GM12864 (cell line): ENCODE results near the gene PCDH18.
"Not testable (repeated sequence)": the region's sequence is repeated elsewhere in the genome, so short reads cannot be mapped to it uniquely, and the experiment has no call there.

Experiments used
- DNase-seq: peaks from one replicate; pipeline ENCODE4 v3.0.0-alpha.2; 2011; ENCODE audit warnings: low read depth
- H3K4me3 ChIP-seq: 2 replicates; pipeline ENCODE4 v1.5.1; 2011; ENCODE audit warnings: mild to moderate bottlenecking, low read depth, low read length, control low read depth
- TF ChIP-seq, protein P1 (sequence below): IDR thresholded peaks from 2 replicates; pipeline ENCODE4 v1.5.1; 2011; ENCODE audit warnings: low read depth, mild to moderate bottlenecking, moderate library complexity, low read length, control low read depth, inconsistent platforms; ENCODE audit errors: missing control alignments

PCDH18 gene

DNA sequence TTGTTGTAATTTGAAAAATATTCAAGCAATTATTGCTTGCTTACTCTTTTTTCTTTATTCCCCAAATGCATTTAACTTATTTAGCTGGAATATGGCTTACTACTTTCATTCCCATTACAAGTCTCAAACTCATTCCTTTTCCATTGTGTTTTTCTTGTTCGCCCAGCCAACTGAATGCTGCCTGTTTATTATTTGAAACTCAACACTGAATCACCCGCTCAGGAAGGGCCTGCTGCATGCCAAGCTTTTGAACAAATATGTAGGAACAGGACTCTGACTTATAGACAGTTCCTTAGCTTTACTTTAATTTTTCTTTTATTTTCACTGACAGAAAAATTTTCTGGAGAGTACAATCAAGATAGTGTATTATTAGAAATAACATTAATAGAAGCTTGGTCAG lies 12.9 kb downstream of the PCDH18 start:
- no peak for DNase-seq
- no peak overlapping the region for H3K4me3 ChIP-seq
- TF ChIP-seq, protein P1, sequence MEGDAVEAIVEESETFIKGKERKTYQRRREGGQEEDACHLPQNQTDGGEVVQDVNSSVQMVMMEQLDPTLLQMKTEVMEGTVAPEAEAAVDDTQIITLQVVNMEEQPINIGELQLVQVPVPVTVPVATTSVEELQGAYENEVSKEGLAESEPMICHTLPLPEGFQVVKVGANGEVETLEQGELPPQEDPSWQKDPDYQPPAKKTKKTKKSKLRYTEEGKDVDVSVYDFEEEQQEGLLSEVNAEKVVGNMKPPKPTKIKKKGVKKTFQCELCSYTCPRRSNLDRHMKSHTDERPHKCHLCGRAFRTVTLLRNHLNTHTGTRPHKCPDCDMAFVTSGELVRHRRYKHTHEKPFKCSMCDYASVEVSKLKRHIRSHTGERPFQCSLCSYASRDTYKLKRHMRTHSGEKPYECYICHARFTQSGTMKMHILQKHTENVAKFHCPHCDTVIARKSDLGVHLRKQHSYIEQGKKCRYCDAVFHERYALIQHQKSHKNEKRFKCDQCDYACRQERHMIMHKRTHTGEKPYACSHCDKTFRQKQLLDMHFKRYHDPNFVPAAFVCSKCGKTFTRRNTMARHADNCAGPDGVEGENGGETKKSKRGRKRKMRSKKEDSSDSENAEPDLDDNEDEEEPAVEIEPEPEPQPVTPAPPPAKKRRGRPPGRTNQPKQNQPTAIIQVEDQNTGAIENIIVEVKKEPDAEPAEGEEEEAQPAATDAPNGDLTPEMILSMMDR: no peak

DNA sequence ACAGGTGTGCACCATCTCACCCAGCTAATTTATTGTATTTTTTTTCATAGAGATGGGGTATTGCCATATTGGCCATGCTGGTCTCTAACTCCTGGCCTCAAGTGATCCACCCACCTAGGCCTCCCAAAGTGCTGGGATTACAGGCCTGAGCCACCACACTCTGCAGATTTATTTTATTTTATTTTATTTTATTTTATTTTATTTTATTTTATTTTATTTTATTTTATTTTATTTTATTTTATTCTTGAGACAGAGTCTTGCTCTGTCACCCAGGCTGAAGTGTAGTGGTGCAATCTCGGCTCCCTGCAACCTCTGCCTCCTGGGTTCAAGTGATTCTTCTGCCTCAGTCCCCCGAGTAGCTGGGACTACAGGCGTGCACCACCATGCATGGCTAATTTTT lies 15.0 kb downstream of the PCDH18 start:
- H3K4me3 ChIP-seq, DNase-seq: not testable (repeated sequence)

DNA sequence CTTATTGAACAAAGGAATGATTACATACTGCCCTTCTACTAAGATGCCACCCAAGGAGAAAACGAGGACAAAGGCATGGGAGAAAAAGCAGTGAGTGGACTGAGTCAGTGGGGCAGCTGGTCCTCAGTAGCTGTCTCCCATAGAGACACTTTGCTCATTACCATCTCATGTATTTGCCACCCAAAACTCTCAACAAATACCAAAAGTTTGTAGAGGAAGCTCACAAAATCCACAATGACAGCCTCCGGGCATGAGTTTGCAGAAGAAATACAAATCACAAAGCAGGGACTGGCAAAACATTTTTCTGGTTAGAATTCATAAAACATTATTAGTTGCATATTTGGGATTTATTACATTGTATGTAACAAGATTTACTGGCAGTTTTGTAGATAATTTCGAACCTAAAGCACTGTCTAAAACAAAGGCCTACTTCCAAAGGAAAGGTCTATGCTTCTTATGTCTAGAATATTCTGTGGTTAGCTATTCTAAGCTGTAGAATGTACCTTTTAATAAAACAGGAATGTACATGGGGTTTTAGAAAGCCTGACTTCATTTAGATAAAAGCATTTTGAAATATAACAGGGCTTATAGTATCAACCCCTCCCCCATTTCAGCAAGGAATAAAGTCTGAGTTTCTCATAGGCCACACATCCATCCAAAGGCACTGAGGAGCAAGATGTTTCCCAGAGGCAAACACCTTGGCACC lies 17.7 kb downstream of the PCDH18 start:
- no peak overlapping the region for H3K4me3 ChIP-seq
- TF ChIP-seq, protein P1: no peak
- no peak for DNase-seq

DNA sequence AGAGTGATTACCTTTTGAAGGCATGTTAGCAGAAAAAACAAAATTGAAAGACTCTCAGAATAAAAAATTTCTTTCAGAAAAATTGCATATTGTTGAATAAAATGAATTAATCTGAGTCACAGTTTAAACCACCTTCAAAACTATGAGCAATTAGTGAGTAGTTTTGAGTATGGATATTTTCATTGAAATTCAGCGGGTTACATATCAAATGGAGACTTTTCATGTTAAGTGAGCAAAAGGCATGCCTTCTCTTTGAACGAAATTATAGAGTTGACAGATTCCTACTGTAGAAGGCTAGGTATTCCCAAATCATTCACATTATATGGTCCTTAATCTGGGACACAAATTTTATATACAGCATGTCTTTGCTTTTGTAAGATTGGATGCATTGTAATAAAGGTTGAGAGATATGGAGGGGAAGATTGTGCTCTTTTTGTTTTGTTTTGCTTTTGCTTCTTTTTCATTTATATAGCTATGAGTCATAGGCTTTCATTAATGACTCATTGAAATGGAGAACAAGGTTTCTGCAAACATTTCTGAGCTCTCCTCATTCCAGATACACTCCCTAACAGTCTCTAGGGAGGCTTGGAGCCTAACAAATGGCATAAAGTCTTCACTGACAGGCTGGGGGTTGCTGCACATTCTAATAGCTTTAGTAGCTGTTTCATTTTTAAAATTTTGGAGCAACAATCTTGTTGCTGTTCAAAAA lies 21.6 kb downstream of the PCDH18 start:
- H3K4me3 ChIP-seq: no peak overlapping the region
- TF ChIP-seq, protein P1: no peak
- DNase-seq: no peak

DNA sequence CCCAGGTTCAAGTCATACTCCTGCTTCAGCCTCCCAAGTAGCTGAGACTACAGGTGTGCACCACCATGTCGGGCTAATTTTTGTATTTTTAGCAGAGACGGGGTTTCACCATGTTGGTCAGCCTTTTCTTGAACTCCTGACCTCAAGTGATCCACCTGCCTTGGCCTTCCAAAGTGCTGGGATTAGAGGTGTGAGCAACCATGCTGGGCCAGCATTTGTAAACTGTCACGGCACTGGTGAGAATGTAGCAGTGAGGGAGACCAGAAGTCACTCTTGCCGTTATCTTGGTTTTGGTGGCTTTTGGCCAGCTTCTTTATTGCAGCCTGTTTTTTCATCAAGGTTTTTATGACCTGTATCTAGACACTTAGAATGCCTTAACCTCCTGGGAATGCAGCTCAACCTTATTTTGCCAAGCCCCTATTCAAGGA lies 22.4 kb downstream of the PCDH18 start:
- TF ChIP-seq, protein P1: no peak
- H3K4me3 ChIP-seq: no peak overlapping the region
- no peak for DNase-seq

DNA sequence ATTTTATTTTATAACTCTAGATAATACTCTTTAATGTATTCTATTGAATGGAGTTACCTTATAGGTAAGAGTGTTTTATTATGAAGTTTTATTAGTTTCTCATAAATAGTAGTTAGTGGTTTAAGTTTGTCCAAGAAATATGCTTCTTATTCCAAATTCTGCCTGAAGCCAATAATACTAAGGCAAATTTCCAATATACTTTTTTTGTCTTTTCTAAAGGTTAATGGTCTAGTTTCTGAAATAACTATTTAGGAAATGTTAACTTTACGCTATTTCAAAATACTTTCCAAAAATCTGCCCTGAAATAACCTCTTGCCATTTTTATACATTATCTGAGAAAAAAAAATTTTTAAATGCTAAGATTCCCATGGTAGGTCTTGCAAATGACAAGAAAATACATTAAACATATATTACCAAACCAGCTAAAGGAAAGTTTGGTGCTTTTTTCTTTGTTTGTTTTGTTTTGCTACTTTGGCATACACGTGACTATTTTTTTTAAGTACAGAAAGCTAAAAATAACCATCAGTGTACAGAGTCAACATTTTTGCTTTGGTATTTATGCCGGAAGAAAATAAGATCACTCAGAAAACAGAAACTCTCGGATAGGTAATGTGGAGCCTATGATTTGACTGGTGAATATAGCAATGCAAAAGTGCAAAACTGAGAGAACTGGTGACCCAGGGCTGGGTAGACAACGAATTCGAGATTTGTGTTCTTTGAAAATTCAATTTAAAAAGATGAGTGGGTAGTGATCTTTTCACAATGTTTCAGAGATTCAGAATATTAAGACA lies 29.8 kb downstream of the PCDH18 start:
- DNase-seq: no peak
- TF ChIP-seq, protein P1: no peak

DNA sequence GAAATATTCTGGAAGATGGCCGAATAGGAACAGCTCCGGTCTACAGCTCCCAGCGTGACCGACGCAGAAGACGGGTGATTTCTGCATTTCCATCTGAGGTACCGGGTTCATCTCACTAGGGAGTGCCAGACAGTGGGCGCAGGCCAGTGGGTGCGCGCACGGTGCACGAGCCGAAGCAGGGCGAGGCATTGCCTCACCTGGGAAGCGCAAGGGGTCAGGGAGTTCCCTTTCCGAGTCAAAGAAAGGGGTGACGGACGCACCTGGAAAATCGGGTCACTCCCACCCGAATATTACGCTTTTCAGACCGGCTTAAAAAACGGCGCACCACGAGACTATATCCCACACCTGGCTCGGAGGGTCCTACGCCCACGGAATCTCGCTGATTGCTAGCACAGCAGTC lies 36.0 kb downstream of the PCDH18 start:
- H3K4me3 ChIP-seq, DNase-seq: not testable (repeated sequence)

More for the DNA sequence above, 29.8 kb downstream of the PCDH18 start:
- no peak overlapping the region for H3K4me3 ChIP-seq

DNA sequence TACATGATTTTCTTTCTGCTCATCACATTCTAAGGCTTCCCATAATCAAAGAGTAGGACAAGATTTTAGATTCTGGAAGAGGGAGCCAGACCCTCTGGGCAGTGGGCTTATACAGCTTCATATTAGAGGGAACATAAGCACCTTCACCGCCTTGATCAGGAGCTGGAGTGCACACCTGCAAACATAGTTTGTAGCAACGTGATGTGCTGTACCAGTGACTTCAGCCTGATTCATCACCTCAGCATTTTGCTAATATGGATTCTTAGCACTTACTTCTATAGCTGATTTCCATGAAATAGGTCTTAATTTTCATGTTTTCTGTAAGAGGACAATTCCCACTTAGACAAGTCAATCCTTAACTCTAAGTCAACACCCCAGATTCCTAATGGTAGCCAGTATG lies 36.7 kb downstream of the PCDH18 start:
- no peak for DNase-seq
- TF ChIP-seq, protein P1: no peak
- no peak overlapping the region for H3K4me3 ChIP-seq

DNA sequence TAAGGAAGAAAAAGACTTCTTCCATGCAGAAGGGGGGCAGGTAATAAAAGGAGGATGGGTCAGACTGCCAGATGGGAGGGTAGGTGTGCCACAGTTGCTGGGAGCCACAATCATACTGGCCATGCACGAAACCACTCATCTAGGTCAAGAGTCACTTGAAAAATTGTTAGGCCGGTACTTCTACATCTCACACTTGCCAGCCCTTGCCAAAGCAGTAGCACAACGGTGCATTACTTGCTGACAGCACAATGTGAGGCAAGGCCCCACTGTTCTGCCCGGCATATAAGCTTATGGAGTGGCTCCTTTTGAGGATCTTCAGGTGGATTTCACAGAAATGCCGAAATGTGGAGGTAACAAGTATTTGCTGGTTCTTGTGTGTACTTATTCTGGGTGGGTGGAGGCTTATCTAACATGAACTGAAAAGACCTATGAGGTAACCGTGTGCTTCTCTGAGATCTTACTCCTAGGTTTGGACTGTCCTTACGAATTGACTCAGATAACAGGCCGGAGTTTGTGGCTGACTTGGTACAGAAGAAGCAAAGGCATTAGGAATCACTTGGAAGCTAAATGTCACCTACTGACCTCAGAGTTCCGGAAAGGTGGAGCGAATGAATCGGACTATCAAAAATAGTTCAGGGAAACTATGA lies 48.9 kb downstream of the PCDH18 start:
- not testable (repeated sequence) for DNase-seq, H3K4me3 ChIP-seq

DNA sequence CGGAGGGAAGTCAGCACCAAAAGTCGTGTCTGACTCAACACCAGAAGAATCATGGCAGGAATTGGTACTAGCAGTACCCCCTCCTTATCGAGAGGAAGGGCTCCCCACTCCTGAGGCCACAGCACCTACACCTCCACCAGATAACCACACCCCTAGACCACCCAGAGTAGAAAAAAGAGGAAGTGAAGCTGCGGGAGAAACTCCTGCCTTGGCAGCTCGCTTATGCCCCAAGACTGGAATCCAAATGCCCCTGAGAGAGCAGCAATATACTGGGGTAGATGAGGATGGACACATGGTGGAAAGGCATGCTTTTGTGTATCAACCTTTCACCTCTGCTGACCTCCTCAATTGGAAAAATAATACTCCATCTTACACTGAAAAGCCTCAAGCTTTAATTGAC lies 52.6 kb downstream of the PCDH18 start:
- not testable (repeated sequence) for H3K4me3 ChIP-seq, DNase-seq
